ENCODE measurements around the gene YIPF3. TPM values are rescaled to one million over a fixed set of nuclear protein-coding genes. Genes with fewer than 3 reads are reported as not detected.
A peak's percentile ranks its signal among the peaks of the same experiment; 100 is the strongest.

Gene YIPF3
- total and polyA plus RNA-seq, 9 of the 15 experiments (the other 6 are each of a cell fraction or from before 2014, with no cell fraction given): 27.5 to 75.3 (median 57.6) TPM

DNA sequence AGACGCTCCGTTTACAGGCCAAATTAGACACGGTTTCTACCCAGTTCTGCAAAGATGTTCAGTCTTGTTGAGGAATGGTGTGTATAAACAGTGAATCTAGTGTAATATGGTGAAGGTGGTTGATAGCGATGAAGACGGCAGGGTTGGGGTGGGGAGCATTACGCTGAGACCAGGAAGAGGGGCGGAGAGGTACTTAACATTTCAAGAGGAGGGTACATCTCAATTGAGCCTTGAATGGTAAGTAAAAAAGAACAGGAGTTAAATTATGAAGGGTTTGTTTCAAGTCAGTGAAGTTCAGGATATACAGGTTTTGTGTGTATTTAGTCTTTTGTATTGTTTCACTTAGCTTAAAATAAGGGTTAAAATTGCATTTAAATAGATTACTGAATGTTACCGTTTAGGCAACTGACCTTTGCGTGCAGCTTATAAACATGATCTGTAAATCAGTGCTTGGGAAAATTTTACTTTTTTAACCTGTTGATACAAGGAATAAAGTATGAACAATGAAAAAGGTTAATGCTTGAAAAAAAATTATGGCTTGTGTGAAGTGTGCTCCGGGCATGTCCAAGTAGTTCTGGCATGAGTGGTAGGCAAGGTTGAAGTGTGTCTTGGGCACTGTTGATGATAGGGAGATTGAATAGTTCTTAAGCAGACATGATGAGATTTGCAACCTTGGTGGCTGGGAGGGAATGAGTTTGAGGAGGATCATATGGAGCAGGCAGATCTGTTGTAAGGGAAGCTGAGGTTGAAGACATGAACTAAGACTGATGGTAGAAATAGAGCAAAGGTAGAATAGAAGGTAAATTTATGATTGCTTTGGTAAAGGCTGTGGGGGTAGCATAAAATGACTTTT, 1.0 kb upstream of the YIPF3 start (continued):
- no peak for TF ChIP-seq FIP1L1 (IDR thresholded peaks at IDR 0.05; ENCODE audit: low read depth, low read length, poor library complexity, severe bottlenecking)
- TF ChIP-seq THRAP3 (IDR thresholded peaks at IDR 0.05; ENCODE audit: borderline replicate concordance): no peak; the same call in 1 of the 2 replicates
- no peak for TF ChIP-seq HNRNPL (IDR thresholded peaks at IDR 0.05; ENCODE audit: low read depth, low read length)
- TF ChIP-seq PML (IDR thresholded peaks at IDR 0.05; ENCODE audit: low read length): no peak; the same call in 1 of the 2 replicates
- no peak for TF ChIP-seq ZHX1 (conservative IDR thresholded peaks at IDR 0.05; ENCODE audit: low read length)
- TF ChIP-seq, protein P1, sequence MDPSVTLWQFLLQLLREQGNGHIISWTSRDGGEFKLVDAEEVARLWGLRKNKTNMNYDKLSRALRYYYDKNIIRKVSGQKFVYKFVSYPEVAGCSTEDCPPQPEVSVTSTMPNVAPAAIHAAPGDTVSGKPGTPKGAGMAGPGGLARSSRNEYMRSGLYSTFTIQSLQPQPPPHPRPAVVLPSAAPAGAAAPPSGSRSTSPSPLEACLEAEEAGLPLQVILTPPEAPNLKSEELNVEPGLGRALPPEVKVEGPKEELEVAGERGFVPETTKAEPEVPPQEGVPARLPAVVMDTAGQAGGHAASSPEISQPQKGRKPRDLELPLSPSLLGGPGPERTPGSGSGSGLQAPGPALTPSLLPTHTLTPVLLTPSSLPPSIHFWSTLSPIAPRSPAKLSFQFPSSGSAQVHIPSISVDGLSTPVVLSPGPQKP (CRISPR knock-in tag; IDR thresholded peaks at IDR 0.05): no peak
- TF ChIP-seq FOXJ2 (tag; IDR thresholded peaks at IDR 0.05): no peak
- no peak for TF ChIP-seq POLR2A (conservative IDR thresholded peaks at IDR 0.05)
- TF ChIP-seq CAMTA2 (CRISPR knock-in tag; conservative IDR thresholded peaks at IDR 0.05): no peak
- TF ChIP-seq, protein P2, sequence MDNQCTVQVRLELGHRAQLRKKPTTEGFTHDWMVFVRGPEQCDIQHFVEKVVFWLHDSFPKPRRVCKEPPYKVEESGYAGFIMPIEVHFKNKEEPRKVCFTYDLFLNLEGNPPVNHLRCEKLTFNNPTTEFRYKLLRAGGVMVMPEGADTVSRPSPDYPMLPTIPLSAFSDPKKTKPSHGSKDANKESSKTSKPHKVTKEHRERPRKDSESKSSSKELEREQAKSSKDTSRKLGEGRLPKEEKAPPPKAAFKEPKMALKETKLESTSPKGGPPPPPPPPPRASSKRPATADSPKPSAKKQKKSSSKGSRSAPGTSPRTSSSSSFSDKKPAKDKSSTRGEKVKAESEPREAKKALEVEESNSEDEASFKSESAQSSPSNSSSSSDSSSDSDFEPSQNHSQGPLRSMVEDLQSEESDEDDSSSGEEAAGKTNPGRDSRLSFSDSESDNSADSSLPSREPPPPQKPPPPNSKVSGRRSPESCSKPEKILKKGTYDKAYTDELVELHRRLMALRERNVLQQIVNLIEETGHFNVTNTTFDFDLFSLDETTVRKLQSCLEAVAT (IDR thresholded peaks at IDR 0.05): no peak
- no peak for TF ChIP-seq MYC (IDR thresholded peaks at IDR 0.05; ENCODE audit: low read depth, low read length)
- no peak for TF ChIP-seq MYC (CRISPR knock-in tag; IDR thresholded peaks at IDR 0.05; ENCODE audit: borderline replicate concordance, low read depth)
- no peak for TF ChIP-seq ZNF124 (CRISPR knock-in tag; IDR thresholded peaks at IDR 0.05)
- no peak for TF ChIP-seq SRSF7 (optimal IDR thresholded peaks at IDR 0.05; ENCODE audit: low read depth, low read length)
- TF ChIP-seq, protein P3, sequence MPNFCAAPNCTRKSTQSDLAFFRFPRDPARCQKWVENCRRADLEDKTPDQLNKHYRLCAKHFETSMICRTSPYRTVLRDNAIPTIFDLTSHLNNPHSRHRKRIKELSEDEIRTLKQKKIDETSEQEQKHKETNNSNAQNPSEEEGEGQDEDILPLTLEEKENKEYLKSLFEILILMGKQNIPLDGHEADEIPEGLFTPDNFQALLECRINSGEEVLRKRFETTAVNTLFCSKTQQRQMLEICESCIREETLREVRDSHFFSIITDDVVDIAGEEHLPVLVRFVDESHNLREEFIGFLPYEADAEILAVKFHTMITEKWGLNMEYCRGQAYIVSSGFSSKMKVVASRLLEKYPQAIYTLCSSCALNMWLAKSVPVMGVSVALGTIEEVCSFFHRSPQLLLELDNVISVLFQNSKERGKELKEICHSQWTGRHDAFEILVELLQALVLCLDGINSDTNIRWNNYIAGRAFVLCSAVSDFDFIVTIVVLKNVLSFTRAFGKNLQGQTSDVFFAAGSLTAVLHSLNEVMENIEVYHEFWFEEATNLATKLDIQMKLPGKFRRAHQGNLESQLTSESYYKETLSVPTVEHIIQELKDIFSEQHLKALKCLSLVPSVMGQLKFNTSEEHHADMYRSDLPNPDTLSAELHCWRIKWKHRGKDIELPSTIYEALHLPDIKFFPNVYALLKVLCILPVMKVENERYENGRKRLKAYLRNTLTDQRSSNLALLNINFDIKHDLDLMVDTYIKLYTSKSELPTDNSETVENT (CRISPR knock-in tag; IDR thresholded peaks at IDR 0.05): no peak
- TF ChIP-seq TAF7 (tag; IDR thresholded peaks at IDR 0.05): no peak
- TF ChIP-seq STAG1 (CRISPR knock-in tag; IDR thresholded peaks at IDR 0.05; ENCODE audit: borderline replicate concordance): no peak
- TF ChIP-seq, protein P4, sequence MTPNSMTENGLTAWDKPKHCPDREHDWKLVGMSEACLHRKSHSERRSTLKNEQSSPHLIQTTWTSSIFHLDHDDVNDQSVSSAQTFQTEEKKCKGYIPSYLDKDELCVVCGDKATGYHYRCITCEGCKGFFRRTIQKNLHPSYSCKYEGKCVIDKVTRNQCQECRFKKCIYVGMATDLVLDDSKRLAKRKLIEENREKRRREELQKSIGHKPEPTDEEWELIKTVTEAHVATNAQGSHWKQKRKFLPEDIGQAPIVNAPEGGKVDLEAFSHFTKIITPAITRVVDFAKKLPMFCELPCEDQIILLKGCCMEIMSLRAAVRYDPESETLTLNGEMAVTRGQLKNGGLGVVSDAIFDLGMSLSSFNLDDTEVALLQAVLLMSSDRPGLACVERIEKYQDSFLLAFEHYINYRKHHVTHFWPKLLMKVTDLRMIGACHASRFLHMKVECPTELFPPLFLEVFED (CRISPR knock-in tag; conservative IDR thresholded peaks at IDR 0.05): peak; percentile 71; the same call in 1 of the 2 replicates
